ENCODE data around the gene PTPN20.
A peak's percentile ranks its signal among the peaks of the same experiment; 100 is the strongest.

PTPN20 gene

DNA sequence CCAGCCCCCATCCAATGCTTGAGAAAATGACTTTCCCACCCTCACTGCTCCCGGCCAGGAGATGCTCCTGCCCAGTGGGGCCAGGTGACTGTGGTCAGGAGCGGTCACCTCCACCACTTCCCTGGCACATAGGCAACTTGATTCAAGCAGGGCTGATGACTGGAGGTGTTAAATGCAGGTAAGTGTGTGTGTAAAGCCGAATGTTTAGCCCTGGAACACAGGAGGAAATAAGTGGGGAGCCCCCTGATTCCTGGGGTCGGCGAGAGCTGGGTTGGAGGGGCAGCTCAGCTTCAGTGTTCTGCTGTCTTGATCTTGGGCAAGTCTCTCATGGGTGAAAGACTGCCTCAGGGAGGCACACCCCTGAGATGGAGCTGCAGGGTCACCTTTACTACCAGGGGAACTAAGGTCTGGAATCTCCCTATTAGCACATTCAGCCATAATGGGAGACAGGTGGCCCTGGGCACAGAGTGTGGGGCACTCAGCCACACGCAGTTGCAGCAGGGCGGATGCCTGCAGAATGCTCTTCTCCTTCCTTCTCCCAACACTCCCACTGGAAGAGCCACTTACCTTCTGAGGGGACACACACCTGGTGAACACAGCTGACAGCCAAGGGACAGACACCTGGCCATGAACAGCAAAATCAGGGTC lies 124.1 kb downstream of the PTPN20 start:
- no peak for DNase-seq (ENCODE audit: low spot score)

DNA sequence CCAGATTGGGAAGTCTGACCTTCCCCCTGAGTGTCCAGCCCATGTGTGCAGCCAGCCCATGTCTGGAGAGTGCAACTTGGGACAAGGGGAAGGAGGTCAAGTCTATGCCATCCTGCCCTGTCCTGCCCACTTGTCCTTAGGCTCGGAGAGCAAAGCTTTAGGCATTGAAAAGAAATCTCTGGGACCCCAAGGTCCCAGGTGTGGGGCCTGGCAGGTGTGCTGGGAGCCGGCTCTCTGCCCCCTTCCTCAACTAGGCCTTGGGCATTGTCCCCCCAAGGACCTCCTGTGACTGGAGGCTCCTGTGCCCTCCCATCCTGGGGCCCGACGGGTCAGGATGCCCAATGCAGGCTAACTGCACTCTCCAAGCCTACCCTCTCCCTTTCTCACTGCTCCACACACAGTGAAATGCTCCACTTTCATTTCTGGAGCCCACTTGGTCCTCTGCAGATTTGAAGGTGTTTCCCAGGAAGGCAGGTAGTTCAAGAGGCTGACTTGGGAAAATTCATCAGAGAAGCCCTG lies 124.7 kb downstream of the PTPN20 start:
- no peak for DNase-seq (ENCODE audit: low spot score)

DNA sequence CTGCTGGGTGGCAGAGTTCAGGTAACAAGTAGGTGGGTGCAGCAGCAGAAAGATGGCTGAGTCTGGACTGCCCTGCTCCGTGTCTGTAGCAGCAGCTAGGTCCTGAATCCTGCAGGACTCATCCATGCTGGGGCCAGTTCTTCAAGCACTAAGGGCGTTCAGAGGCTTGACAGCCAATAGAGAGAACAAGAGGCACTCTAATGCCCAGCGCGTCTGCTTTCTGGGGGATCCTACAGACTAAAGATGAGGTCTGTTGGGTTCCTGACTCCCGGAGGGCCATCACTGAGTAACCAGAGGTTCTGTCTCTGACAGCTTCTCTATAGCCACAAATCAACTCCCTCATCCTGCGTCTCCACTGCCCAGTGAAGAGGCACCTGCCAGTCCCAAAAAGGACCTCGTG lies 125.5 kb downstream of the PTPN20 start:
- DNase-seq (ENCODE audit: low spot score), result no peak

DNA sequence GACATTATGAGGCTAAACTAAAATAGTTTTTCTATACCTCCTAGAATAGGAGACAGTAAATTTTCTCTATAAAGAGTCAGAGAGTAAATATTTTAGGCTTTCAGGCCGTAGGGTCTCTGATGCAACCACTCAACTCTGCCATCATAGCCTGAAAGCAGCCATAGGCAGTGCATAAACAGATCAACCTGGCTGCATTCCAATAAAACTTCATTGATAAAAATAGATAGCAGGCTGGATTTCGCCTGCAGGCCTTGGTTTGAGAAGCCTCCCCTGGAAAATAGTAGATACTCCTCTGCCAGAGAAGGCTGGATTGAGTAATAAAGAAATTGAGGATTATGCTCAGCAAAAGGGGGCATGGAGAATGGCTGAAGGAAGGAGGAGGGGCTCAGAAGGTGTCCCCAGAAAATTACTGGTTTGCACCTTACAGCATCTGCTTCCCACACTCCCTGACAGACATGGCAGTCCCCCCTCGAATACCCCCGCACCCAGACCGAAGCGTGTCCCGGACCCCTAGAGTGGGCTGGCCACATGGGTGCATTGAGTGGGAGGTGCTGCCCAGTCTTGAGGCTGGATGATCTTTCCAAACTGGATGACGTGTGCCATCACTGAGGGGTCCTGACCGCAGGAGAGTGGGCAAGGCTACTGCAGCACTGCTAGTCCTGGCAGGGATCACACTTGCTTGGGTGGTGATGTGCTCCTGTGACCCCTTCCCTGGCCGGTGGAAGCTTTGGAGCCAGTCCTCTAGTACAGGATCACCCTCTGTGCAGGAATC lies 126.6 kb downstream of the PTPN20 start:
- DNase-seq (ENCODE audit: low spot score), result no peak

DNA sequence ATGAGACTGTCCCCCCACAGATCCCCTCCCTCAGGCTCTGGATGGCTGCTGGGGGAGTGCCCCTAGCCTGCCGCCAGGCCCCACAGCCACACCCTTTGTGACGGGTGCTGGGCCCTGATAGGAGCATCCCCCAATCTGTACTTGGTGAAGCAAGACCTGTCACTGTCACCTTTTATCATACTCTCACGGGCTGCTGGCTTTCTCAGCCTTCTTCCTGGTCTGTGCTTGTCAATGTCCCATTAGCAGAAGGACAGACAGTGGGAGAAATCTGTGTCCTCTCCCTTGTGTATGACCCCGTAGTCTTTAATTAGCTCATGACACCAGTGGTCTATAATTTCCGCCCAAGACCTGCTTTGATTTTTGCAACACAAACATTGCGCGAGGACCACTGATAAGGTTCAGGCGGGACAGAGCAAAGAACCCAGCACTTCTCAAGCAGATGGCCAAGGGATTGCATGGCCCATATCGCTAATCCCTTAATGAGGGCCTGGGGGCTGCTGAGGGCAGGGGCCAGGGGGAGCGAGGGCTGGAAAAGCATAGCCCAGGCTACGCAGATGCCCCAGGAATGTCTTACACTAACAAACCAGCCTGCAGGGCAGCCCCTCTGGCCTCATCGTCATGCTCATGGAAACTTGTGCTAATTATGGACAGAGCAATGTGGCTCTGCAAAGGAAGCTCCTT lies 127.8 kb downstream of the PTPN20 start:
- DNase-seq (ENCODE audit: low spot score), result no peak

DNA sequence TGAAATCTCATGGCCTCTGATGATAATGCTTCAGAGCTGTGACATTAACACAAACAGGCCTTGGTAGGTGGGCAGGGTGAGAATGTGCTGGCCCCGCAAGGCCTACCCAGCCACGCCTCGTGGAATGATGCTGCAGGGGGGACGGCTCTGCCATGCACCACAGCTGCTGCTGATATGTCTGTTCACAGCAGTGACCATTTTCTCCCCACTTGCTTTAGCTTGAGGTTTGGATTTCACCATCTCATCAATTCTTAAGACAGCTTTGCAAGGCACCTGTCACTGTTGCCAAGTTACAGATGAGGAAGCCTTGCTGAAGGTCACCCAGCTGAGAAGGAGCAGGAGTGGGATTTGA lies 128.3 kb downstream of the PTPN20 start:
- no peak for DNase-seq (ENCODE audit: low spot score)

DNA sequence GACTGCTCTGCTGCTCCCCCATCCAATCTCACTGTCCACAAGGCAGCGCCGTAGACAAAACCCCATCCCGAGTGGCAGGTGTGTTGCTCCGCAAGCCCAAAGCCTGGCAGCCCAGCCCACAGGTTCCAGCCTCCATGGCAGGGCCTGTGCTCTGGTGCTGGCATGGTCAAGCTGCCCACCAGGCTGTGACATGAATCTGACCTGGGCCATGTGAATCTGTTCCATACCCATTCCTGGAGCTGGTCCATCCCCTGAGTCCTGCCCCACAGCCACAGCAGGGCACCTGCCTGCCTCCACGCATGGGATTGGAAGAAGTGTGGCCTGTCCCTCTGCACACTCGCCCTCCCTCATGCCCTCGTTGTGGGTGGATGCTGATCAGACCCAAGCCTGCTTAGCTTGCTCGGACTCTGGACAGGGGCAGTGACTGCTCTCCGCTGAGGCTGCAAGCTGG lies 128.8 kb downstream of the PTPN20 start:
- no peak for DNase-seq (ENCODE audit: low spot score)

DNA sequence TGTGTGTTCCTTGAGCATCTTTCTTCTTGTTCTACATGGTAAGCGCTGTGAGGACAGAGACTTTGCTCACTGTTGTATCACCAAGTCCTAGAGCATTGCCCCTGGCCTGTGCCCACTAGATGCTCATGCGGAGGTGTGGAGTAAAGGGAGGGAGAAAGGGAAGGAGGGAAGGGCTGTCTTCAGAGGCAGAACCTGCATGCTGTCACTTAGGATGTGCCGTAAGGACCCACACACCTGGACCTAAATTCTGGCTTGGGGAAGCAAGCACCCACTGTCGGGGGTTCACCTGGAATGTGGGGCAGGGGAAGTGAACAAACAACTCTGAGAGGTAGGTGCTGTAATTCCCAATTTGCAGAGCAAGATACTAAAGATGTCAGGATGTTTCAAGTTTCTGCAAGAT lies 129.5 kb downstream of the PTPN20 start:
- DNase-seq (ENCODE audit: low spot score), result no peak

DNA sequence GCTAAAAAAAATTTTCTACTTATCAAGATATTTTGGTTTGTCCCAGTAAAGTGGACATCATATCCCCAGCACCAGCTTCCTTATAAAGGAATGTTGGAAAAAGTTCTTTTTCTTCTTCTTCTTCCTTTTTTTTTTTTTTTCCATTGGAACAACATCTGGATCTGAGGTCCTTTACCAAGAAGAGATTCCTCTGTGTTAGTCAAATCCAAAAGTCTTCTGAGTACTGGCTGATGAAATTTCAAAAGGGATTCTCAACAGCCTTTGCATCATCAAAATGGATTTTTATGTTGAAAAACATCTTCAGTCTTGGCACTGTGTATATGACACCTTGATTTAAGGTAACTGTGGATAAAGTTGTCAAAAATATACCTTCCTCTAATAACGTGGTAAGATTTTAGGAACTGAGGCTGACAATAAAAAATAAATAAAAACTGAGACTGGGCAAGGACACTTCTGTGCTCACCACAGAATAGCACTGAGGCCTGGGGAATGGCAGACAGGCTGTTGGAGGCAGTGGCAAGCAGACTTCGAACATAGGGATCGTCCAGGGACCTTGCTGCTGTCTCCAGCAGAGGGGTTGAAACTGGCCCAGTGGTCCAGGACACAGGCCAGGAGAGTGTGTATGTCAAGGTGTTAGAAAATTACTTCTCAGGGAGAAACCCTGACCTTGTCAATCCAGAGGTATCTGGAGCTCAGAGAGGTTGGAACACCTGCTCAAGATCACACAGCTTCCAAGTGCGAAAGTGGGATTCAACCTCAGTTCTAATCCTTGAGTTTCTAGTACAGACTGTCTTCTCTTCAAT lies 130.4 kb downstream of the PTPN20 start:
- no peak for DNase-seq (ENCODE audit: low spot score)

DNA sequence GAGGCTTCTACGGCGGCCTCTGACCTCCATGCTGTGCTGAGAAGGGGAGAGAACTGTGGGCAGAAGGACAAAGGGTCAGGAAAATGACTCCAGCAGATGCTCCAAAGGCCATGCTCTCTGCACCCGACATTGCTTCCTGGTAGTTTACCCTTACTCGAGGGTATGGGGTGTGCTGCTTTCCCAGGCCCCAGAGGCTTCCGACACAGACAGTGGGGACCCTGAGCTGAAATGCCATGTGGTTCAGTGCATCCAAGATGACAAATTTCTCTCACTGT lies 130.9 kb downstream of the PTPN20 start:
- DNase-seq (ENCODE audit: low spot score), result no peak

DNA sequence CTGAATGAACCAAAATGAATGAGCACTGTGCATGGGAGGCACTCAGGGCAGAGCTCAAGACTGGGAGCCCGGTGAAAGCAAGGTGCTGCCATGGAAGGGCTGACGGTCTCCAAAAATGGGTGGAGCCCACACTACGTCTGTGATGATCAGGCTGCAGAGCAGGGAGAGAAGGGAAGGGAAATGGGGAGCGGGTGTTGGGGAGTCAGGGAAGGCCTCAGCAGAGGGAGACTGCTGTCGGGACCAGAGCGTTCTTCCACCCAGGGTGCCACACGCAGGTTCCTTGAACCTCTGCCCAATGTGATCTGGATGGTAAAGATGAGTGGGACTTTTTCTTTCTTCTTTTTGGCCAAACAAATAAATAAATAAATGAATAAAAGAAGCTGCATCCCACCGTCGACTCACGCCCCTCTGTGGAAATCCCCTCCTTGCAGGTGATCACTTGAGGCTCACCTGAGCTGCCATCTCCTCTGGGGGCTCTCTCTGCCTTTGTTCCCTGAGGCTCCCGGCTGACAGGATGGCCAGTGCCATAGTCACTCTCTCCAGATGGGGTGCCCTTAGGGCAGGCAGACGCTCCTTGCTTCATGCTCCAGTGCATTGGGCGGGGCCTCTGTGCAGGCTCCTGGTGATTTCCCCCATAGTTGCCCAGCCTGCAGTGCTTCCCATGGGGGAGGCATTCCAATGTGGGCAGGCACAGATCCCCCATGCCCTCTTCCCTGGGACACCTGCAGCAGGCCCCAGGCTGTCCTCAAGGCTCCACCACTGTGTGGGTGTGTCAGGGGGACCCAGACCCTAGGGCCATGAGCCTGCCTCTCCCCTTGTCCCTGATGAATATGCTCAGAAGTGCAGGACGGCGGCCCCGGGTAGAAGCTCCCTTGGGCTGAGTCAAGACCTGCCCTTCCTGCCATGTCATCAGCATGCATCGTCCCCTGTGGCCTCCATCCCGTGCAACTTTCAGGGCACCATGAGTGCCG lies 131.8 kb downstream of the PTPN20 start:
- no peak for DNase-seq (ENCODE audit: low spot score)

DNA sequence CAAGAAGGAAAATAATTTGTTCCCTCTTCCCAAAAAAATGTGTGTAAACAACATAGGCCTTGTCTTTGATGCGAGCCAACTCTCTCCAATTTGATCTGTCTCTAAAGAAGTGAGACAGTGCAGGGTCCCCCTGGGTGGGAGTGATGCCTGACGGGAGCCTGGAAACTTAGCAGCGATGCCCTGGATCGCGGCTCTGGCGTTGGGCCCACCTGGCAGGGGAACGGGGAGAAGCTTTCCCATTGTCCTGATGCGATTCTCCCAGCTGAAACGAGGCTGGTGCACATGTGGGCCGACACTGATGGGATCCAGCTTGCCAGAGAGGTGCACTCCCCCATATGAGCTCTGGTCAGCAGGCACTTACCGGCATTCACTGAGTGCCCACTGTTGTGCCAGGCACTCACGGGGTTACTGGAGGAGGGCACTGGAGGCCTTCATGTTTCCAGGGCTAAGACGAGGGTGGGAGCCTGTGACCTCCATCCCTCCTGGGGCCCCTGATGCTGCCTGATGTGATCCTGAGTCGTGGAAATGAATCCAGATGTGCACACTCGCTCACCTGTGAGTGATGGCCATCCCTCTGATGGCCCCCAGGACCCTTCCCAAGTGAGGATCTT lies 132.8 kb downstream of the PTPN20 start:
- no peak for DNase-seq (ENCODE audit: low spot score)

DNA sequence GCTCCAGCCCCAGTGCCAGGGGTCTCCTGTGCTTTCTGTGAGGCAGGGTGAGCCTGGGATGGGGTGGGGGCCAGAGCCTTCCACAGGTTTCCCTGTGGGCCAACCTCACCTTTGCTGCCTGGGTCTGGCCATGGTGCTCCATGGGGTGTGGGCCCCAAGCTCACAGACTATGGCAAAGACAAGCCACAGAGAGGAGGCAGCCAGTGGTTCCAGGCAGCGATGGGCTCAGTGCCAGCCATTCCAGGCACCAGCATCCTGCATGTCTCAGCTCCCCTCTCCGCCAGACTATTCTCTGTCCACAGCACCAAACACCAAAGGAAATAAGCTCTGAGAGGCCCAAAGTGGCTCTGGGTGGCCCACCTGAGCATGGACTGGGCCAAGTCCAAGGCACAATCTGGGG lies 133.5 kb downstream of the PTPN20 start:
- DNase-seq (ENCODE audit: low spot score), result no peak

DNA sequence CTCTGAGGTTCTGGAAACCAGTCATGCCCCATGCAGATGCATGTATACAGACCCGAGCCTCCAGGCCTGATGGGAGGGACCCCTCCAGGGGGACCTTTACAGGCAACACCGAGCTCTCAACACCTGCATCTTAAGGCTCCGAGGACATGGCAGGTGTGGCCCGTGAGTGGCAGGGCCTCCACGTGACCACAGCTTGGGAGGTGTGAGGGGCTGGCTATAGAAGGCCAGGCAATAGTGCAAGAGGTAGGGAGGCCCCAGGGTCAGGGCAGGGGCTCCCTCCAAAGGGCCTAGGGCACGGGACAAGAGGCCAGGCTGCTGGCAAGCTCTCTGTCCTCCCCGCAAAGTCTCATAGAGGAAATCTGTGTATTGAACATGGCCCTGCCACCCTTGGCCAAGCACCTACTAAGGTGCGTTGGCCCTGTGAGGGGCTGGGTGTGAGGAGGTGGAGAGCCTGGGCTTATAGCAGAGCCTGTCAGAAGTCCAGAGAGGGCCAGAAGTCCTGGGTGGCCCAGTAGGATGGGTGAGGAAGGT lies 134.2 kb downstream of the PTPN20 start:
- DNase-seq (ENCODE audit: low spot score), result no peak

DNA sequence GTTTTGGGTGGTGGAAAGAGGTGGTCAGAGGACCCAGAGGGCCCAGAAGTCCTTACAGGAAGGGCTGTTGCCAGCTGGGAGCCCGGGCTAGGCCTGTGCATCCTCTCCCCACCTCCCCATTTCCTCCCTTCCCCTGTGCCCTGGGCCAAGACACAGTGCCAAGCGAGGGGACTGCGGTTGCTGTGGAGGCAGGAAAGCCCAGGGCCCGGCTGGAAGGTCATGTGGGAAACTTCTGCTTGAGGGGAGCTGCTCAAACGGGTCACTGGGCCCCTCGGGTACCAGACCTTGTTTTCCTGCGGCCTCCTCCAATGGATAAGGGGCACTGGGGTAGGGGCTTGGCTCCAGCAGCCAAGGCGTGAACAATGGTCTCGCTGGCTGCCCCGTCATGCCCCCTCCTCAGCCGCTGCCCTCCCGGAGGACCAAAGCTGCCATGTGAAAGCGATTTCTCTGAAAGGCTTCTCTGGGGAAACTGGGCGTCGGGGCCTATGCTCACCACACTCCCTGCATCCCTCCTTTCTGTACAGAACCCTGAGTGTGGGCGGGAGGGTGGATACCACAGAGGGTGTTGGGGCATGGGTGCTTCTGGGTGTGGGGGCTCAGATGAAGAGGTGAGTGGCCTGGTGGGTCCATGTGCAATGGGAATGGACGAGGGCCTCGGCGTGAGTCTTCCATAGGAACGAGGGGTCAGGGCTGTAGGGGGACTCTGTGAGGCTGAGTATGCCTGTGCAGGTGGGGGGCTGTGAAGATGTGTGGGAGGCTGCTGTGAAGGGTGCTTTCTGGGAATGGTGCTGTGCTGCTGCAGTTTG lies 135.3 kb downstream of the PTPN20 start:
- no peak for DNase-seq (ENCODE audit: low spot score)

DNA sequence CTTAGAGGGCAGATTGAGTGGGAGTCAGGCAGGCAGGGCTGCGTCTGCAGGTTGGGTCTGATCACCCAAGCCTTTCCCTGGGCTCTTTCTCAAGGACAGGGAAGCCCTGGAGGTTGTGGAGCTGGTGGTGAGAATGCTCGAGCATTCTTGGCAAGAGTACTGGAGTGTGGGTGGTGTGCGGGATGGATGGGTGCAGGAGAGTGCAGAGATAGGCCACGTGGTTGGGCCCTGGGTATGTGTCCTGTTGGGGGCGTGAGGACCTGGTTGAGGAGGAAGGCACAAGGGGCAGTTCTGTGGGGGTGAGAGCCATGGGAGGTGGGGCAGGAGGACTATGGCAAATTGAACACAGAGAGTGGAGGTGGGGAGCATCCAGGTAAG lies 135.9 kb downstream of the PTPN20 start:
- no peak for DNase-seq (ENCODE audit: low spot score)

DNA sequence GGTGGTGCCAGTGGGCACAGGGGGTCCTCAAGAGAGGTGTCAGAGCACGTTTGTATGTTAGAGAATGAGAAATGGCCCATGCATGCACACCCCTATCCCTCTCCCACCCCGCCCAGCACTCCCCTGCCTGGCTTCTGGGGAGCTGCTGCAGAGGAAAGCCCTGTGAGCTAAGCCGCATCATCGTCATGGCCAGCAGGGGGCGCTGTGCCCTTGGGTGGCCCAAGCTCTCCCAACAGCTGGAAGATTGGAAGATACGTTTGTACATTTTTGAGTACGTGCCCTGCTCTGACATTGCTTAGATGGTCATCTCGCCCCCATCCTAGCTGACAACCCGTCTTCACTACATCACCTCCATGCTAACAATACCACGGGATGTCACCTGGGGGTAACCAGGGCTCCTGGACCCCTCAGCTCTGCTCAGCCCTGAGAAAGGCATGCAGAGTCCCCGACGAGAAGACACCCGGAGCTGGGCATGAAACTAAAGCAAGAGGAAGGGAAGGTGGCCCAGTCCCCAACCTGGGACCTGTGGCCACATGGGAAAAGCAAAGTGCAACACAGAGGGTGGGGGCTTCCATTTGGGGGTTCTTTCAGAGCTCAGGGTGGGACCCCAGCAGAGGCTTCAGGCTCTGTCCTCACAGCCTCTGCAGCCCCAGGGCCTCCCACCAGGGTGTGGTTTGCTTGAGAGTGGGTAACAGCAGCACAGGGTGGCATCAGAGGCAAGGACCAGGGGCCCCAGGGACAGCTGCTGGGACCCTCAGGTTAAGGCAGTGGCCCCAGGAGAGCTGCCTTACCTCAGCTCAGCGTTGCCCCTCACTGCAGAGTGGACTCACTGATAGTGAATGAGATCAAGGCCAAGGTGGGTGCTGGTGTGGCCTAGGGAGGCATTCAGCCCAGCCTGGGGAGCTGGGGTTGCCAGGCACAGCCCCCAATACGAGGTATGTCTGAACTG lies 136.6 kb downstream of the PTPN20 start:
- DNase-seq (ENCODE audit: low spot score), result peak; percentile 59

DNA sequence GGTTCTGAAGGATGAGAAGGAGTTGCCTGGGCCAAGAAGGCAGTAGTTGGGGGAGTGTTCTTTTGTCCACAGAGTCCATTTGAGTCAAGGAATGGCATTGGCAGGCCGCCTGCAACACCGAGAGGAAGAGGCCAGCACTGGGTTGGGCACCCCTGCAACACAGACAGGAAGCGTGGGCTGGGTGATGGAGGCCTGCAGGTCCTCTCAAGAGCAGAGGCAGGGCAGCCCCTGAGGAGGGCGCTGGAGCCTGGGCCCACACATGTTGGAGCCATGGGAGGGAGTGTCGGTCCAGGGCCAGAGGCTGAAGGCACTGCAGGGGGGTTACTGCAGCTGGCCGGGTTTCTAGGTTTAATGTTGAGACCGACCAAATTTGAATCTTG lies 137.3 kb downstream of the PTPN20 start:
- DNase-seq (ENCODE audit: low spot score), result no peak
